NCI-H510A (cell line): ENCODE data around the gene KRTCAP2.

Experiments
- DNase-seq: peaks from one replicate; lab custom pipeline; 2025; lab: John Stamatoyannopoulos, UW

KRTCAP2 gene

GRCh38 chr1:155134322-155134721 lies 38.8 kb downstream of the KRTCAP2 start:
- no peak for DNase-seq

GRCh38 chr1:155133799-155134281 lies 39.3 kb downstream of the KRTCAP2 start:
- no peak for DNase-seq

DNA sequence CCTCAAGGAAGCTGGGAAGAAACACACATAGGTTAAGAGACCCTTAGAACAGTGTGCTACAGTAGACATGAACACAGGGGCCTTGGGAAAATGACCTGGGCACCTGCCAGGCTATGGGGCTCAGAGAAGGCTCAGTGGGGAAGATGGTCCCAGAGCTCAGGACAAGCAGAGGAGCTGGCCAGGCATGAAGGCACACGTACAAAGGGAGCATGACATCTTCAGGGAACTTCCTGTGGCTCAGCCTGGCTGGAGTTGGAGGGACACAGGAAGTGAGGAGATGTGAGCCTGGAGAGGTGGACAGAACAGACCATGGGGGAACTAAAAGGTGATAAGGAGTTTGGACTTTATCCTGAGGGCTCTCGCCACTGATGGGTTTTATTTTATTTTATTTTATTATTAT lies 41.2 kb downstream of the KRTCAP2 start:
- no peak for DNase-seq

- no peak for DNase-seq
Measured at GRCh38 chr1:155131285-155131684, 41.8 kb downstream of the KRTCAP2 start.

DNA sequence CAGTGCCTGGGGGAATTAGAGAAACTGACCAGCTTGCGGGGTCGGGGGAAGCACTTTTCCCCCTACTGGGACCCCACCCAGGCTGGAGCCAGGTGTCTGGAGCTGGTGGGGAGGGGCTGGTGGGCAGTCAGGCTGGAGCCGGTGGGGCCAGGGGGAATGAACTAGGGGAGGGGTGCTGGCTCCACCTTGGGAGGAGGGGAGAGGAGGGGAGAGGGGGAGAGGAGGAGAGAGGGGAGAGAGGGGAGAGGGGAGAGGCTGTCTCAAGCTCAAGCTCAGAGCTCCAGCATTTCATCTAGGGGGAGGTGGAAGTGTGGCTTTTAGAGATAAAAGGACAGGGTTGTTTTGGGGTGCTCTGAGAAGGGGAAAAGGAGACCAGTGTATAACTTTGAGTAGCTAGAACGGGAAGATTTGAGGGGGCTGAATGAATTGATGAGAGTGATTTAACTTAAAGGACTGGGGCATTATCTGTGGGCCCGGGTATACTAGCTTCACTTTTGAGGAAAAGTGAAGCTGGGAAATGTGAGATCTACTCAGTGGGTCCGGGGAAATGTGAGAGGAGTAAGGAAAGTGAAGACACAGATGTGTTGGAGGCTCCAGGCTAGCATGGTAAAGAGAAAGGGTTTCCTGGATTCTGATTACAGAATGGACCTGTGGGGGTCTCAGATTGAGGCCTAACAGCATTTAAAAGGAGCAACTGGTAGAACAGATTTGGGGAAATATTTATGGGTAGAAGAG lies 42.7 kb downstream of the KRTCAP2 start:
- DNase-seq = no peak

DNA sequence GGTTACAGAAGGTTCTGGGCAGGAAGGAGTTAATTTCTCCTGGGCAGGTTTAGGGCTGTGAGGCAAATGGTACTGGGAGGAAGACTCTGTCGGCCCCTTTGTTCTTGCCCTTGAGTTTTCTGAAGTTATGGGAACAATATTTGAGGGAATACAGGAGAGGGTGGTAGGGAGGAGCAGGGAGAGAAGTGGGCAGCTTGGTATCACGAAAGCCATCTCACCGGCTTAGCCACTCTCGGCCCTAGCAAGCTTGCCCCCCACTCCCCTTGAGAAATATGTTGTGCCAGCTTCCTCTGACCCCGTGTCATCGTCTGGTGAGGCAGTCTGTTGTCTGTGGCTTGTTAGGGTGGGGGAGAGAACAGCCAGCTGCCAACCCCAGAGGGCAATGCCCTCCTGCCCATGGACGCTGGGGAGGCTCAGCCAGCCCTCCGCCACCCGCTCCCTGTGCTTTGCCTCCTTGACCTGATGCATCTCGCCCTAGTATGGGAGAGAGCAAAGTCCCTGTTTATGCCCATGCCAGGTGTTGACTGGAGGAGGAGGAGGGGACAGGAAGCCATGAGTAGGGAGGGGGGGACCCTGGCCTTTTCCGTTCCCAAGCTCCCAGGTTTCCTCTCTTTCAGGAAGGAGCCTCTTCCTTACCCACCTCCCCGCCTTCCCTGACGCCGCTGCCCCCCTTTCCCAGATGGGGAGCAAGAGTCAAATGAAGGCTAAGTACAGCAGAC lies 44.2 kb downstream of the KRTCAP2 start:
- DNase-seq = peak; percentile 65

- DNase-seq = no peak
Measured at GRCh38 chr1:155127967-155128754, 44.9 kb downstream of the KRTCAP2 start.

DNA sequence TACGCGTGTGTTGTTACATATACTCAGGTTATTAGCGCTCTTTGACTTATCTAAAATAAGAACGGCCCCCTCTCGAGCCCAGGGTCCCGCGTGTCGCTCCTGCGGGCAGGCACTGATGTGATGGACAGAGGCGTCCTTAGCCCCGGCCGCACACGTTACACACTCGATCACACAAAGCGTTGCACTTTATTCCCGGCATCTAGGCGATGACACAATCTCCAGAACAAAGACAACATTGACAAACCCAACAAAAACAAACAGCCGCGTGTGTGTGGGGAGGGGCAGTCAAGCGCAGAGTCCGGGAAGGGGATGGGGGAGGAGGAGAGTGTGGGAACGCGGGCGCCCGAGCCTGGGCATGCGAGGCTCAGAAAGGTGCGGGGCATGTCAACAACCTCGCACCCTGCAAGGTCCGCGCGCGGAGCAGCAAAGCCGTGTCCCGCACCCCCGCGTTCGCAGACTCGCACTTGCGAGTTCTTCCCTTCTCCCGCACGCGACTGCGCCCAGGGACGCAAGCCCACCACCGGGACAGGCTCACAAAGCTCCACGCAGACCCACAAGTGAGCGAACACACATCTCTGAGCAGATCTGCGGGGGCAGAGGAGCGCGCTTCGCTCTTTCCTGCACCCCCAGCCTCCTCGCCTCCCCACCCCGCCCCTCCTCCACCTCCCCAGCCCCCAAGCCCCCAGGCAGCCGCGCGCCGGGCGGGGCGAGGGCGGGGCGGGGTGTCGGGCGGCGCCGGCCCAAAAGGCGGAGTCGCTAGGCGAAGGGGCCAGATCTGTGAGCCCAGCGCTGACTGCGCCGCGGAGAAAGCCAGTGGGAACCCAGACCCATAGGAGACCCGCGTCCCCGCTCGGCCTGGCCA lies 45.8 kb downstream of the KRTCAP2 start, which contains the start of gene EFNA1:
Gene EFNA1 (plus strand): TSS at position 772 of the 862 bp plus-strand sequence. CDS start 102 bp downstream, outside the sequence.
- no peak for DNase-seq

GRCh38 chr1:155126556-155127104 lies 46.5 kb downstream of the KRTCAP2 start:
- peak; percentile 41 for DNase-seq

GRCh38 chr1:155125946-155126555 lies 47.1 kb downstream of the KRTCAP2 start:
- peak; percentile 24 for DNase-seq

DNA sequence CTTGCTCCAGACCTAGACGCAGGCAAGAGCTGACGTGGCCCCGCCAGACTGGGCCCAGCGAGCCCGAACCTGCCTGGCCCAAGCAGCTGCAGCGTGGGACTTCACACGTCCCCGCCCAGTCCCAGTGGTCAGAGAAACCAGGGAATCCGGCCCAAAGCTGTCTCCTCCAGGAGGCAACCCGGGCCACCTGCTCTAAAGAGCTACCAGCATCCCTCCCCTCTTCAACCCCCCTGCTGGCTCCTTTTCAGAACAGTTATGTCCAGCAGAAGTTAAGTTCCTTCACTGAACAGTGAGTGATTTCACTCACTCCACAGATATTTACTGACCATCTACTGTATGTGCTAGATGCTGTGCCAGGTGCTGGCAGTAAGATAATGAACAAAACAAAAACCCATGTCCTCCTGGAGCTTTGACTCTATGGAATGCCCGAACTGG lies 47.6 kb downstream of the KRTCAP2 start:
- no peak for DNase-seq

- DNase-seq = no peak
Measured at GRCh38 chr1:155124503-155125463, 48.3 kb downstream of the KRTCAP2 start.

DNA sequence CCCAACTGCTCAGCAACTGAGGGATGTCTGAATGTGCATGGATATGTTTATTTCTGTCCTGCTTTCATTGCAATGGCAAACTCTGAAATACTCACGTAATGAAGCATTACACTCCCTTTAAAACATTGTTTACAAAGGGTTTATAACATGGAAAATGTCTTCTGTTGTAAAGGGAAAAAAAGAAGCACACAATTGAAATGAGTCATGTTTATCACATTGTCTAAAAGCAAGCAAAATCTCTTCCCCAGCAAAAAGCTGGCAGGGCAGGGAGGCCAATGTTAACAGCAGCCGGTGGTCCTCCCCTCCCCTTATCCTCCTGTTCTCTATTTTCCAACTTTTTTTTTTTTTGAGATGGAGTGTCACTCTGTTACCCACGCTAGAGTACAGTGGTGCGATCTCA lies 49.3 kb downstream of the KRTCAP2 start:
- no peak for DNase-seq

- DNase-seq = no peak
Measured at GRCh38 chr1:155122308-155122707, 50.8 kb downstream of the KRTCAP2 start.

GRCh38 chr1:155121249-155121648 lies 51.9 kb downstream of the KRTCAP2 start:
- DNase-seq = no peak

GRCh38 chr1:155120253-155120652 lies 52.9 kb downstream of the KRTCAP2 start:
- DNase-seq = no peak
